K562 treated with DMSO at 1 percent for 4 hours (cell line): ENCODE results near the gene OR1L8. TPM values are rescaled to one million over a fixed set of nuclear protein-coding genes. Genes with fewer than 3 reads are reported as not detected.

Experiments
- total RNA-seq: library from RNA; unstranded; fragments of 300-600 nt; gene quantifications from 2 replicates; pipeline ENCODE4 v1.2.3, GENCODE V29; 2022; ENCODE audit not compliant: insufficient read depth

The OR1L8 gene
- not detected in 2 replicates for total RNA-seq

DNA sequence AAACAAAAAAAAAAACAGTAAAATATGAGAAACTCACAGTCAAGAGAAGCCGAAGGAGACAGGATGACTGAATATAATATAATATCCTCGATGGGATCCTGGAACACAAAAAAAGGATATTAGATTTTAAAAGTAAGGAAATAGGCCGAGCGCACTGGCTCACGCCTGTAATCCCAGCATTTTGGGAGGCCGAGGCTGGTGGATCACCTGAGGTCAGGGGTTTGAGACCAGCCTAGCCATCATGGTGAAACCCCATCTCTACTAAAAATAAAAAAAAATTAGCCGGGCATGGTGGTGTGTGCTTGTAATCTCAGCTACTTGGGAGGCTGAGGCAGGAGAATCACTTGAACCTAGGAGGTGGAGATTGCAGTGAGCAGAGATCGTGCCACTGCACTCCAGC, at the start of gene OR1L8:
TSS of gene OR1L8 (minus strand) at position 101 of the 400 bp plus-strand sequence. CDS start 14,907 bp downstream, outside the sequence.

DNA sequence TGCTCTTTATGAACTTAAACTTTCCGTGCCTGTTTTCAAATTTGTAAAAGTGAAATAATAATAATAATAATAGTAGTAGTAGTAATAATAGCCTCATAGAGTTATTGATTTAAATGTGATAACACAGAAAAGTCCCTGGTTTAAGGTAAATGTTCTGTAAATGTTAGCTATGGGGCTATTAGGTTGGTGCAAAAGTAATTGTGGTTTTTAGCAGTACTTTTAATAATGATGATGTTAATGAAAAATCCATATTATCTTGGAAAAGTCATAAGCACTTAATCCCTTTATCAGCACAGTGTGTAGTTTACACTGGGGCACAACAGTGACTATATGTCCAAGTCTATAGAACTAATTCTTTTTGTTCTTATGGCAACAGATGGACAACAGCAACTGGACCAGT, 31.2 kb upstream of the OR1L8 start, which contains the start of gene OR1Q1:
TSS of gene OR1Q1 (plus strand) at position 377 of the 400 bp plus-strand sequence. CDS start at position 377, 0 bp downstream.

GRCh38 chr9:122552812-122553211, 30.4 kb downstream of the OR1L8 start, which contains the start of gene OR1N2:
TSS of gene OR1N2 (plus strand) at chr9:122553112. CDS start at chr9:122553212, 100 bp downstream.

DNA sequence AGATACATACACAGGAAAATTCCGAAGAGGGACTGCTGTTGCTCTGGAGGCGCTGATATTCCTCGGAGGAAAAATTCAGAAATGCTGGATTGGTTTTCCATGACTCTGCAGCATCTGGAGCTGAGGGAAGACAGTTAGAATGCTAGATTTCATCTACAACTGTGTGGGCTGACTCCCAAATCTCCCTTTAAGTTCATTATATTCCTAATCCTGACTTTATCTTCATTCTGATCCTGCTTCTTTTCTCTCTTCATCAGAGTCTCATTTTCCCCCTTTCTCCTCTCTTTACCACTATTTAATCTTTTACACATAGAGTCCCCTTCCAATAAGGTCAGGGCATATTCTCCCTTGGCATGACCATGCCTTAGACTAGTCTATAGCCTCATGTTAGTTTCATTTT, 56.0 kb downstream of the OR1L8 start, which contains the start of gene OR1N1:
TSS of gene OR1N1 (minus strand) at position 101 of the 400 bp plus-strand sequence. CDS start at position 101, 0 bp downstream.

DNA sequence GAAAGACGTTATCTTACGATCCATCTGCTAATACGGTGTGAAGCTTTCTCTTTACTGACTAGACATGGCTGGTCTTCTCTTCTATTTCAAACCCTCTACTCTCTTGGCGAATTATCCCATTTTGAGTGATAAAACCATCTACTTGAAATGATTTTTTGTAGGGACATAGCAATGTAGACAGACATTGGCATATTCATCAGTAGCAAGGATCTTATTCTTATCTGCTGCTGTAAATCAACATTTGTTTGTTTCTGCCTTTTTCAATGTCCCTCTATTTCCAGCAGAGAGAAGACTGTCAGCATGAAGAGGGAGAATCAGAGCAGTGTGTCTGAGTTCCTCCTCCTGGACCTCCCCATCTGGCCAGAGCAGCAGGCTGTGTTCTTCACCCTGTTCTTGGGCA, 64.3 kb downstream of the OR1L8 start, which contains the start of gene OR1J4:
TSS of gene OR1J4 (plus strand) at position 301 of the 400 bp plus-strand sequence. CDS start at position 301, 0 bp downstream.

Other genes starting within 250 kb of the OR1L8 start
- gene PTGS1, start 212.4 kb downstream of the OR1L8 start, total RNA-seq, result 12.8 and 17.2 TPM in 2 replicates
- gene OR1J1, start 105.5 kb downstream of the OR1L8 start, total RNA-seq, result not detected in 2 replicates
- gene OR1J2, start 72.6 kb downstream of the OR1L8 start, total RNA-seq, result not detected in 2 replicates
- not detected in 2 replicates for gene OR1J4, start 64.2 kb downstream of the OR1L8 start, total RNA-seq
- not detected in 2 replicates for gene OR1N1, start 56.1 kb downstream of the OR1L8 start, total RNA-seq
- gene OR1N2, start 30.3 kb downstream of the OR1L8 start, total RNA-seq, result not detected in 2 replicates
- not detected in 2 replicates for gene OR1Q1, start 31.4 kb upstream of the OR1L8 start, total RNA-seq
- not detected in 2 replicates for gene OR1B1, start 74.2 kb upstream of the OR1L8 start, total RNA-seq
- gene OR1L1, start 78.3 kb upstream of the OR1L8 start, total RNA-seq, result not detected in 2 replicates
- not detected in 2 replicates for gene OR1L3, start 91.7 kb upstream of the OR1L8 start, total RNA-seq
- not detected in 2 replicates for gene OR1L4, start 140.6 kb upstream of the OR1L8 start, total RNA-seq
- gene OR1L6, start 158.9 kb upstream of the OR1L8 start, total RNA-seq, result not detected in 2 replicates
- gene OR5C1, start 205.5 kb upstream of the OR1L8 start, total RNA-seq, result not detected in 2 replicates
- not detected in 2 replicates for gene OR1K1, start 216.7 kb upstream of the OR1L8 start, total RNA-seq
- 13.4 and 16.4 TPM in 2 replicates for gene PDCL, start 245.2 kb upstream of the OR1L8 start, total RNA-seq